Endothelial cell of umbilical vein (primary cell): Measurements from ENCODE around the gene MGST3. TPM values are rescaled to one million over a fixed set of nuclear protein-coding genes. Genes with fewer than 3 reads are reported as not detected.

Experiments
- BruUV-seq: library from RNA; stranded (reverse); fragments of 400-500 nt; replicated peaks from 2 replicates; lab custom pipeline; 2021; lab: Mats Ljungman, UMichigan
- CTCF ChIA-PET: fragments of 300-600, 350-600 bp; sonication (Branson Sonifier 250); formaldehyde crosslinking; loops from one replicate; lab custom pipeline; 2021; ENCODE audit warnings: antibody characterized with exemption, inconsistent platforms; lab: Charles Lee
- POLR2A ChIA-PET: fragments of 300-600, 350-600 bp; sonication (Branson Sonifier 250); formaldehyde crosslinking; loops from one replicate; lab custom pipeline; 2021; ENCODE audit warnings: antibody characterized with exemption, inconsistent platforms; lab: Charles Lee
- DNase-seq: peaks from one replicate; pipeline ENCODE4 v3.0.0-alpha.2; 2011; ENCODE audit warnings: low read depth, low spot score
- FAIRE-seq: peaks from 2 replicates; lab custom pipeline; 2011; peaks lifted over from hg19 to GRCh38; lab: Jason Lieb, UNC
- H2AFZ ChIP-seq: 2 replicates; pipeline ENCODE4 v1.6.0; 2012; ENCODE audit warnings: low read depth, low read length, control low read depth, inconsistent platforms
- H3K27ac ChIP-seq: 2 replicates; pipeline ENCODE4 v1.5.1; 2011; ENCODE audit warnings: low read depth, mild to moderate bottlenecking, control low read depth, low read length, moderate library complexity; ENCODE audit not compliant: insufficient read depth
- H3K27me3 ChIP-seq, 2 experiments: 2 replicates each; pipeline versions ENCODE4 v1.6.0 to v1.6.1; 2011; ENCODE audit warnings: low read length in 2 of 2, mixed read lengths in 1 of 2; ENCODE audit not compliant: control insufficient read depth in 2 of 2, insufficient read depth in 2 of 2
- H3K36me3 ChIP-seq, 2 experiments: 2 replicates in 1 of 2; 3 replicates in 1 of 2; pipeline ENCODE4 v1.5.1; 2011; ENCODE audit warnings: low read length in 2 of 2, mild to moderate bottlenecking in 1 of 2, moderate library complexity in 1 of 2; ENCODE audit not compliant: control insufficient read depth in 2 of 2, insufficient read depth in 2 of 2; ENCODE audit errors: extremely low read depth in 1 of 2
- H3K4me1 ChIP-seq: 3 replicates; pipeline ENCODE4 v1.5.1; 2011; ENCODE audit warnings: mild to moderate bottlenecking, low read length; ENCODE audit not compliant: control insufficient read depth, insufficient read depth; ENCODE audit errors: extremely low read depth
- H3K4me2 ChIP-seq: 2 replicates; pipeline ENCODE4 v1.6.1; 2011; ENCODE audit warnings: low read length, control low read depth, mixed read lengths; ENCODE audit not compliant: insufficient read depth
- H3K4me3 ChIP-seq, 3 experiments: fragments of 200-600 bp in 1 of 3; sonication (generic), shearing (Covaris generic) in 1 of 3; replicated peaks in 1 of 3; 2 replicates each; pipeline ENCODE4 v1.5.1; 2011 to 2016; ENCODE audit warnings: control low read depth in 3 of 3, low read length in 3 of 3, mild to moderate bottlenecking in 2 of 3, inconsistent platforms in 1 of 3, low read depth in 1 of 3, moderate library complexity in 1 of 3; ENCODE audit not compliant: insufficient read depth in 1 of 3
- H3K79me2 ChIP-seq: 2 replicates; pipeline ENCODE4 v1.6.0; 2012; ENCODE audit warnings: low read length, inconsistent platforms; ENCODE audit not compliant: control insufficient read depth, insufficient read depth
- H3K9ac ChIP-seq: replicated peaks from 2 replicates; pipeline ENCODE3; 2011; ENCODE audit warnings: low read length, control low read depth; ENCODE audit not compliant: insufficient read depth; ENCODE audit errors: extremely low read depth
- H3K9me1 ChIP-seq: replicated peaks from 3 replicates; pipeline ENCODE4 v1.6.0; 2011; ENCODE audit warnings: mild to moderate bottlenecking, low read length; ENCODE audit not compliant: control insufficient read depth, insufficient read depth; ENCODE audit errors: extremely low read depth
- H3K9me3 ChIP-seq: replicated peaks from 2 replicates; pipeline ENCODE4 v1.5.1; 2012; ENCODE audit warnings: low read length, inconsistent platforms; ENCODE audit not compliant: control insufficient read depth, insufficient read depth
- H4K20me1 ChIP-seq: replicated peaks from 2 replicates; pipeline ENCODE3; 2011; ENCODE audit warnings: mild to moderate bottlenecking, low read length; ENCODE audit not compliant: control insufficient read depth, insufficient read depth; ENCODE audit errors: extremely low read depth
- EZH2 ChIP-seq: IDR thresholded peaks from 2 replicates; pipeline ENCODE4 v1.6.1; 2012; ENCODE audit warnings: borderline replicate concordance, low read depth, mild to moderate bottlenecking, moderate library complexity, low read length, inconsistent platforms; ENCODE audit not compliant: severe bottlenecking
- FOS ChIP-seq: IDR thresholded peaks from 2 replicates; pipeline ENCODE4 v1.6.1; 2011; ENCODE audit warnings: mild to moderate bottlenecking, low read length, moderate library complexity, borderline replicate concordance; ENCODE audit not compliant: insufficient read depth
- GATA2 ChIP-seq: IDR thresholded peaks from 2 replicates; pipeline ENCODE4 v1.7.0; 2011; ENCODE audit warnings: low read depth, mild to moderate bottlenecking, moderate library complexity, mixed read lengths, low read length; ENCODE audit not compliant: insufficient read length, insufficient read depth
- JUN ChIP-seq: IDR thresholded peaks from 2 replicates; pipeline ENCODE4 v1.6.1; 2011; ENCODE audit warnings: borderline replicate concordance, low read depth; ENCODE audit not compliant: insufficient read length, insufficient read depth
- MYC ChIP-seq: IDR thresholded peaks from one replicate; pipeline ENCODE4 v1.6.1; 2011; ENCODE audit warnings: mild to moderate bottlenecking, low read depth, low read length
- POLR2A ChIP-seq: IDR thresholded peaks from 2 replicates; pipeline ENCODE4 v1.6.1; 2012; ENCODE audit warnings: low read depth, mild to moderate bottlenecking, control low read depth, low read length
- POLR2AphosphoS5 ChIP-seq: IDR thresholded peaks from 2 replicates; pipeline ENCODE4 v1.6.1; 2012; ENCODE audit warnings: low read depth, mild to moderate bottlenecking, control low read depth, low read length, moderate library complexity; ENCODE audit not compliant: insufficient read depth
- dilution Hi-C: fragments of 300-500 bp; cut with MboI; formaldehyde crosslinking; loops from one replicate; pipeline ENCODE4 v1.15.0; 2019; ENCODE audit warnings: low sequenced_read_pairs; ENCODE audit not compliant: extremely low pct_ligation_motif_present
- intact Hi-C: fragments of 100-400 bp; cut with micrococcal nuclease; formaldehyde crosslinking; loops from one replicate; pipeline ENCODE4 v1.10.0; 2022
- polyA plus RNA-seq, 4 experiments: library from polyadenylated mRNA; depleted of rRNA in 3 of 4; stranded (reverse) in 3 of 4; unstranded in 1 of 4; fragments of >200 nt; gene quantifications; 2 replicates each; pipeline versions ENCODE4 v1.2.1 to v1.2.3, GENCODE V29; 2011 to 2012; ENCODE audit warnings: missing spikeins in 1 of 4
- total RNA-seq: library from RNA; stranded (reverse); gene quantifications from 2 replicates; pipeline ENCODE4 v1.2.3, GENCODE V29; 2021
- TF ChIP-seq, protein P1 (sequence below): IDR thresholded peaks from 2 replicates; pipeline ENCODE4 v1.6.1; 2011; ENCODE audit not compliant: insufficient read depth, insufficient read length
- TF ChIP-seq, protein P2 (sequence below), 2 donors: IDR thresholded peaks; 1 replicate in 1 of 2; 2 replicates in 1 of 2; pipeline ENCODE4 v1.5.1; 2011; ENCODE audit warnings: low read length in 2 of 2, mild to moderate bottlenecking in 2 of 2, moderate library complexity in 2 of 2, control low read depth in 1 of 2, inconsistent platforms in 1 of 2, low read depth in 1 of 2; ENCODE audit not compliant: insufficient read depth in 1 of 2; ENCODE audit errors: extremely low read depth in 1 of 2

Gene MGST3
- total and polyA plus RNA-seq, 2 donors (not counting 3 experiments of a cell fraction or from before 2014, with no cell fraction given), result 164 to 288 TPM

DNA sequence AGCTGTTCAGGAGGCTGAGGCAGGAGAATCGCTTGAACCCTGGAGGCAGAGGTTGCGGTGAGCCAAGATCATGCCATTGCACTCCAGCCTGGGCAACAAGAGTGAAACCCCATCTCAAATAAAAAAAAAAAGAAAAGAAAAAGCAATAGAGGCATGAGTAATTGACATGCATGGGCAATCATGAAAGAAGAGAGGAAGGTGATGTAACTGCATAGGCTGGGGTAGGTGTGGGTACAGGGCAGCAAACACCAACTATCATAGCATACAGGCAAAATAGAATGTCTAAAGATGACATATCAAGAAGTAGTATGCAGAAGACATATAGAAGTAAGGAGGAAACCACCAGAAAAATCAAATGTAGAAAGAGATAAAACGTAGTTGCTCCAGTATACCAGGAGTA, 19.0 kb upstream of the MGST3 start:
- no peak overlapping the region for H3K4me2 ChIP-seq
- H4K20me1 ChIP-seq, result no peaks in the 10 kb centered on the region
- FAIRE-seq (no peak), DNase-seq (no peak)
- H2AFZ ChIP-seq, result no peak overlapping the region
- dilution Hi-C loops (no loop called here), intact Hi-C loops (no loop called here)
- H3K27ac ChIP-seq, result no peak overlapping the region
- no peak for TF ChIP-seq GATA2
- no peak for TF ChIP-seq MYC
- TF ChIP-seq FOS, result no peak
- no peak for TF ChIP-seq POLR2AphosphoS5
- TF ChIP-seq EZH2, result no peak
- TF ChIP-seq, protein P1, sequence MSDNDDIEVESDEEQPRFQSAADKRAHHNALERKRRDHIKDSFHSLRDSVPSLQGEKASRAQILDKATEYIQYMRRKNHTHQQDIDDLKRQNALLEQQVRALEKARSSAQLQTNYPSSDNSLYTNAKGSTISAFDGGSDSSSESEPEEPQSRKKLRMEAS, result no peak
- TF ChIP-seq POLR2A, result no peak
- TF ChIP-seq, protein P2, sequence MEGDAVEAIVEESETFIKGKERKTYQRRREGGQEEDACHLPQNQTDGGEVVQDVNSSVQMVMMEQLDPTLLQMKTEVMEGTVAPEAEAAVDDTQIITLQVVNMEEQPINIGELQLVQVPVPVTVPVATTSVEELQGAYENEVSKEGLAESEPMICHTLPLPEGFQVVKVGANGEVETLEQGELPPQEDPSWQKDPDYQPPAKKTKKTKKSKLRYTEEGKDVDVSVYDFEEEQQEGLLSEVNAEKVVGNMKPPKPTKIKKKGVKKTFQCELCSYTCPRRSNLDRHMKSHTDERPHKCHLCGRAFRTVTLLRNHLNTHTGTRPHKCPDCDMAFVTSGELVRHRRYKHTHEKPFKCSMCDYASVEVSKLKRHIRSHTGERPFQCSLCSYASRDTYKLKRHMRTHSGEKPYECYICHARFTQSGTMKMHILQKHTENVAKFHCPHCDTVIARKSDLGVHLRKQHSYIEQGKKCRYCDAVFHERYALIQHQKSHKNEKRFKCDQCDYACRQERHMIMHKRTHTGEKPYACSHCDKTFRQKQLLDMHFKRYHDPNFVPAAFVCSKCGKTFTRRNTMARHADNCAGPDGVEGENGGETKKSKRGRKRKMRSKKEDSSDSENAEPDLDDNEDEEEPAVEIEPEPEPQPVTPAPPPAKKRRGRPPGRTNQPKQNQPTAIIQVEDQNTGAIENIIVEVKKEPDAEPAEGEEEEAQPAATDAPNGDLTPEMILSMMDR (IDR thresholded peaks at IDR 0.05; ENCODE audit: extremely low read depth in 1 of 2, insufficient read depth in 1 of 2, low read depth in 1 of 2, low read length in 2 of 2), result no peak
- no peak for TF ChIP-seq JUN
- H3K9me3 ChIP-seq, result no peaks in the 10 kb centered on the region
- CTCF ChIA-PET, result no interaction called here
- H3K27me3 ChIP-seq, result peaks cover 6 to 15% of the 10 kb centered on the region in 2 experiments
- H3K4me1 ChIP-seq, result no peaks in the 10 kb centered on the region
- no peaks in the 10 kb centered on the region for H3K36me3 ChIP-seq
- H3K79me2 ChIP-seq, result no peaks in the 10 kb centered on the region
- no peak overlapping the region for H3K4me3 ChIP-seq
- no peak overlapping the region for H3K9ac ChIP-seq
- POLR2A ChIA-PET, result no interaction called here
- BruUV-seq, result no TSS peak
- no peaks in the 10 kb centered on the region for H3K9me1 ChIP-seq
